ENCODE measurements around the gene MAPK6. TPM values are rescaled to one million over a fixed set of nuclear protein-coding genes. Genes with fewer than 3 reads are reported as not detected.

Gene MAPK6
- total RNA-seq, 1 experiment from 2014 or later: 83.2 TPM

GRCh38 chr15:52018693-52019393 lies at the start of gene MAPK6 (continued):
- 0 out of 2 replicates have a peak, but pooled peaks have one; percentile 60 for TF ChIP-seq AFF4 (CRISPR knock-in tag; IDR thresholded peaks at IDR 0.05; ENCODE audit: borderline replicate concordance)
- TF ChIP-seq, protein P1, sequence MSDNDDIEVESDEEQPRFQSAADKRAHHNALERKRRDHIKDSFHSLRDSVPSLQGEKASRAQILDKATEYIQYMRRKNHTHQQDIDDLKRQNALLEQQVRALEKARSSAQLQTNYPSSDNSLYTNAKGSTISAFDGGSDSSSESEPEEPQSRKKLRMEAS (CRISPR knock-in tag; IDR thresholded peaks at IDR 0.05): peak; percentile 93
- 0 out of 2 replicates have a peak, but pooled peaks have one; percentile 42 for TF ChIP-seq TEAD1 (CRISPR knock-in tag; IDR thresholded peaks at IDR 0.05)
- peak; percentile 35; the same call in 1 of the 2 replicates for TF ChIP-seq SMAD3 (CRISPR knock-in tag; IDR thresholded peaks at IDR 0.05; ENCODE audit: borderline replicate concordance)
- TF ChIP-seq MXD4 (CRISPR knock-in tag; IDR thresholded peaks at IDR 0.05; ENCODE audit: borderline replicate concordance): no peak
- peak; percentile 89; the same call in 1 of the 2 replicates for TF ChIP-seq GTF2I (CRISPR knock-in tag; conservative IDR thresholded peaks at IDR 0.05)
- TF ChIP-seq, protein P2, sequence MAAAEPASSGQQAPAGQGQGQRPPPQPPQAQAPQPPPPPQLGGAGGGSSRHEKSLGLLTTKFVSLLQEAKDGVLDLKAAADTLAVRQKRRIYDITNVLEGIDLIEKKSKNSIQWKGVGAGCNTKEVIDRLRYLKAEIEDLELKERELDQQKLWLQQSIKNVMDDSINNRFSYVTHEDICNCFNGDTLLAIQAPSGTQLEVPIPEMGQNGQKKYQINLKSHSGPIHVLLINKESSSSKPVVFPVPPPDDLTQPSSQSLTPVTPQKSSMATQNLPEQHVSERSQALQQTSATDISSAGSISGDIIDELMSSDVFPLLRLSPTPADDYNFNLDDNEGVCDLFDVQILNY (CRISPR knock-in tag; IDR thresholded peaks at IDR 0.05): peak; percentile 79
- TF ChIP-seq, protein P3, sequence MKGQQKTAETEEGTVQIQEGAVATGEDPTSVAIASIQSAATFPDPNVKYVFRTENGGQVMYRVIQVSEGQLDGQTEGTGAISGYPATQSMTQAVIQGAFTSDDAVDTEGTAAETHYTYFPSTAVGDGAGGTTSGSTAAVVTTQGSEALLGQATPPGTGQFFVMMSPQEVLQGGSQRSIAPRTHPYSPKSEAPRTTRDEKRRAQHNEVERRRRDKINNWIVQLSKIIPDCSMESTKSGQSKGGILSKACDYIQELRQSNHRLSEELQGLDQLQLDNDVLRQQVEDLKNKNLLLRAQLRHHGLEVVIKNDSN (CRISPR knock-in tag; IDR thresholded peaks at IDR 0.05): peak; percentile 65; the same call in 1 of the 2 replicates
- TF ChIP-seq NR2C2 (CRISPR knock-in tag; IDR thresholded peaks at IDR 0.05): 0 out of 2 replicates have a peak, but pooled peaks have one; percentile 35
- TF ChIP-seq ELF4 (CRISPR knock-in tag; IDR thresholded peaks at IDR 0.05; ENCODE audit: low read depth): no peak
- TF ChIP-seq ERG (CRISPR knock-in tag; IDR thresholded peaks at IDR 0.05): 0 out of 2 replicates have a peak, but pooled peaks have one; percentile 5
- TF ChIP-seq SP1 (CRISPR knock-in tag; conservative IDR thresholded peaks at IDR 0.05): peak; percentile 96
- TF ChIP-seq USF2 (CRISPR knock-in tag; IDR thresholded peaks at IDR 0.05): peak; percentile 30; the same call in 1 of the 2 replicates
- TF ChIP-seq FOXP1 (CRISPR knock-in tag; IDR thresholded peaks at IDR 0.05; ENCODE audit: borderline replicate concordance): peak; percentile 74
- TF ChIP-seq TEAD4 (CRISPR knock-in tag; IDR thresholded peaks at IDR 0.05): peak; percentile 40; the same call in 1 of the 2 replicates

DNA sequence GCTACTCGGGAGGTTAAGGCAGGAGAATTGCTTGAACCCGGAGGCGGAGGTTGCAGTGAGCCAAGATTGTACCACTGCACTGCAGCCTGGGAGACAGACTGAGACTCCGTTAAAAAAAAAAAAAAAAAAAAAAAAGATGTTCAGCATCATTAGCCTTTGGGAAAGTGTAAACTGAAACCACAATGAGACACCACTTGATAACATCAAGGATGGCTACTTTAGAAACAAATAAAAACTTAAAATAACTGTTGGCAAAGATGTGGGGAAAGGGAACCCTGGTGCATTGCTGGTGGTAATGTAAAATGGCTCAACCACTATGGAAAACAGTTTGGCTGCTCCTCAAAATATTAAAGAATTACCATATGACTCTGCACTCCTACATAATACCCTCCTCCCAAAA lies 49.3 kb upstream of the MAPK6 start:
- ChIA-PET CTCF (interaction anchor here (3.6 kb wide), 1 partner anchor 109 kb away, joined by 39 read pairs; no protein-coding TSS in a partner anchor), POLR2A (no interaction called here)
- Mint-ChIP-seq H3K4me3 (peak overlapping the region; percentile 92), H3K36me3 (peaks cover 28% of the 10 kb centered on the region), H3K27ac (no peak overlapping the region), H3K27me3 (ENCODE audit: low read depth) (no peaks in the 10 kb centered on the region), H3K9me3 (peaks cover 4% of the 10 kb centered on the region), H3K4me1 (peaks cover 11% of the 10 kb centered on the region)
- DNase-seq (ENCODE audit: low spot score) (no peak), ATAC-seq (no peak)
- TF ChIP-seq, protein P4, sequence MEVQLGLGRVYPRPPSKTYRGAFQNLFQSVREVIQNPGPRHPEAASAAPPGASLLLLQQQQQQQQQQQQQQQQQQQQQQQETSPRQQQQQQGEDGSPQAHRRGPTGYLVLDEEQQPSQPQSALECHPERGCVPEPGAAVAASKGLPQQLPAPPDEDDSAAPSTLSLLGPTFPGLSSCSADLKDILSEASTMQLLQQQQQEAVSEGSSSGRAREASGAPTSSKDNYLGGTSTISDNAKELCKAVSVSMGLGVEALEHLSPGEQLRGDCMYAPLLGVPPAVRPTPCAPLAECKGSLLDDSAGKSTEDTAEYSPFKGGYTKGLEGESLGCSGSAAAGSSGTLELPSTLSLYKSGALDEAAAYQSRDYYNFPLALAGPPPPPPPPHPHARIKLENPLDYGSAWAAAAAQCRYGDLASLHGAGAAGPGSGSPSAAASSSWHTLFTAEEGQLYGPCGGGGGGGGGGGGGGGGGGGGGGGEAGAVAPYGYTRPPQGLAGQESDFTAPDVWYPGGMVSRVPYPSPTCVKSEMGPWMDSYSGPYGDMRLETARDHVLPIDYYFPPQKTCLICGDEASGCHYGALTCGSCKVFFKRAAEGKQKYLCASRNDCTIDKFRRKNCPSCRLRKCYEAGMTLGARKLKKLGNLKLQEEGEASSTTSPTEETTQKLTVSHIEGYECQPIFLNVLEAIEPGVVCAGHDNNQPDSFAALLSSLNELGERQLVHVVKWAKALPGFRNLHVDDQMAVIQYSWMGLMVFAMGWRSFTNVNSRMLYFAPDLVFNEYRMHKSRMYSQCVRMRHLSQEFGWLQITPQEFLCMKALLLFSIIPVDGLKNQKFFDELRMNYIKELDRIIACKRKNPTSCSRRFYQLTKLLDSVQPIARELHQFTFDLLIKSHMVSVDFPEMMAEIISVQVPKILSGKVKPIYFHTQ (CRISPR knock-in tag; IDR thresholded peaks at IDR 0.05): no peak
- TF ChIP-seq CDX4 (CRISPR knock-in tag; IDR thresholded peaks at IDR 0.05; ENCODE audit: borderline replicate concordance) (no peak), SOX15 (CRISPR knock-in tag; IDR thresholded peaks at IDR 0.05) (no peak), RORB (CRISPR knock-in tag; IDR thresholded peaks at IDR 0.05) (no peak), TP53 (CRISPR knock-in tag; IDR thresholded peaks at IDR 0.05) (no peak)

Data from WTC11 (cell line).